Fibroblast of villous mesenchyme (primary cell): ENCODE data around the gene ITGA2. TPM values are rescaled to one million over a fixed set of nuclear protein-coding genes. Genes with fewer than 3 reads are reported as not detected.

Experiments used
- DNase-seq: peaks from one replicate; pipeline ENCODE4 v3.0.0-alpha.2; 2010; ENCODE audit warnings: low read depth
- H3K4me3 ChIP-seq: 2 replicates; pipeline ENCODE4 v1.5.1; 2011; ENCODE audit warnings: low read depth, mild to moderate bottlenecking, low read length
- CTCF ChIP-seq: IDR thresholded peaks from 2 replicates; pipeline ENCODE4 v1.5.1; 2012; ENCODE audit warnings: low read depth, mild to moderate bottlenecking, low read length; ENCODE audit not compliant: insufficient read depth
- total RNA-seq: library from RNA; depleted of rRNA; stranded (reverse); fragments of >200 nt; gene quantifications from 2 replicates; pipeline ENCODE4 v1.2.3, GENCODE V29; 2012

Gene ITGA2
- total RNA-seq, 1 donor = 35.0 TPM

GRCh38 chr5:53118879-53119278 is 129.7 kb downstream of the ITGA2 start:
- DNase-seq = no peak
- H3K4me3 ChIP-seq = no peak overlapping the region
- no peak for TF ChIP-seq CTCF

GRCh38 chr5:53120165-53120564 is 131.0 kb downstream of the ITGA2 start:
- H3K4me3 ChIP-seq = no peak overlapping the region
- DNase-seq = no peak
- TF ChIP-seq CTCF = no peak

- H3K4me3 ChIP-seq = no peak overlapping the region
- peak; percentile 19 for TF ChIP-seq CTCF
- DNase-seq = peak; percentile 24
These were observed 134.6 kb downstream of the ITGA2 start for GRCh38 chr5:53123702-53124101.

GRCh38 chr5:53126521-53126920 is 137.4 kb downstream of the ITGA2 start:
- no peak for TF ChIP-seq CTCF
- no peak overlapping the region for H3K4me3 ChIP-seq
- DNase-seq = no peak

GRCh38 chr5:53127107-53127506 is 138.0 kb downstream of the ITGA2 start:
- no peak for DNase-seq
- no peak overlapping the region for H3K4me3 ChIP-seq
- no peak for TF ChIP-seq CTCF

- TF ChIP-seq CTCF = no peak
- no peak overlapping the region for H3K4me3 ChIP-seq
- DNase-seq = no peak
These were observed 139.3 kb downstream of the ITGA2 start for GRCh38 chr5:53128481-53128880.

GRCh38 chr5:53130266-53130665 is 141.1 kb downstream of the ITGA2 start:
- DNase-seq = peak; percentile 33
- no peak for TF ChIP-seq CTCF
- H3K4me3 ChIP-seq = no peak overlapping the region
